Measurements from ENCODE around the gene ANG. TPM values are rescaled to one million over a fixed set of nuclear protein-coding genes. Genes with fewer than 3 reads are reported as not detected.
"Not testable (repeated sequence)": the region's sequence is repeated elsewhere in the genome, so short reads cannot be mapped to it uniquely, and the experiment has no call there.

ANG gene
- total and polyA plus RNA-seq, 2 experiments from 2014 or later: 0.83 to 2.7 TPM

- Histone ChIP-seq H3K27ac (no peak overlapping the region), H3K9me3 (ENCODE audit: low read depth) (no peaks in the 10 kb centered on the region), H3K36me3 (no peaks in the 10 kb centered on the region), H3K4me1 (ENCODE audit: low read depth) (no peaks in the 10 kb centered on the region), H3K27me3 (no peaks in the 10 kb centered on the region), H3K4me3 (no peak overlapping the region)
- no peak for DNase-seq (ENCODE audit: low read depth in 1 of 2, low spot score in 1 of 2)
- TF ChIP-seq, protein P1, sequence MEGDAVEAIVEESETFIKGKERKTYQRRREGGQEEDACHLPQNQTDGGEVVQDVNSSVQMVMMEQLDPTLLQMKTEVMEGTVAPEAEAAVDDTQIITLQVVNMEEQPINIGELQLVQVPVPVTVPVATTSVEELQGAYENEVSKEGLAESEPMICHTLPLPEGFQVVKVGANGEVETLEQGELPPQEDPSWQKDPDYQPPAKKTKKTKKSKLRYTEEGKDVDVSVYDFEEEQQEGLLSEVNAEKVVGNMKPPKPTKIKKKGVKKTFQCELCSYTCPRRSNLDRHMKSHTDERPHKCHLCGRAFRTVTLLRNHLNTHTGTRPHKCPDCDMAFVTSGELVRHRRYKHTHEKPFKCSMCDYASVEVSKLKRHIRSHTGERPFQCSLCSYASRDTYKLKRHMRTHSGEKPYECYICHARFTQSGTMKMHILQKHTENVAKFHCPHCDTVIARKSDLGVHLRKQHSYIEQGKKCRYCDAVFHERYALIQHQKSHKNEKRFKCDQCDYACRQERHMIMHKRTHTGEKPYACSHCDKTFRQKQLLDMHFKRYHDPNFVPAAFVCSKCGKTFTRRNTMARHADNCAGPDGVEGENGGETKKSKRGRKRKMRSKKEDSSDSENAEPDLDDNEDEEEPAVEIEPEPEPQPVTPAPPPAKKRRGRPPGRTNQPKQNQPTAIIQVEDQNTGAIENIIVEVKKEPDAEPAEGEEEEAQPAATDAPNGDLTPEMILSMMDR (IDR thresholded peaks at IDR 0.05; ENCODE audit: low read depth, low read length): no peak
These were observed 32.2 kb downstream of the ANG start for GRCh38 chr14:20720741-20721140.

GRCh38 chr14:20722016-20722415 is 33.5 kb downstream of the ANG start:
- Histone ChIP-seq H3K27me3 (no peaks in the 10 kb centered on the region), H3K4me1 (ENCODE audit: low read depth) (no peaks in the 10 kb centered on the region), H3K36me3 (no peaks in the 10 kb centered on the region), H3K27ac (no peak overlapping the region), H3K4me3 (no peak overlapping the region), H3K9me3 (ENCODE audit: low read depth) (no peaks in the 10 kb centered on the region)
- no peak for DNase-seq (ENCODE audit: low read depth in 1 of 2, low spot score in 1 of 2)
- TF ChIP-seq, protein P1 (IDR thresholded peaks at IDR 0.05; ENCODE audit: low read depth, low read length): no peak

GRCh38 chr14:20723488-20723887 is 34.9 kb downstream of the ANG start:
- DNase-seq (ENCODE audit: low read depth in 1 of 2, low spot score in 1 of 2): peak in 1 of 2 donors; percentile 25
- H3K9me3 ChIP-seq (ENCODE audit: low read depth): no peaks in the 10 kb centered on the region
- no peaks in the 10 kb centered on the region for H3K27me3 ChIP-seq
- H3K36me3 ChIP-seq: no peaks in the 10 kb centered on the region
- H3K4me3 ChIP-seq: no peak overlapping the region
- H3K4me1 ChIP-seq (ENCODE audit: low read depth): no peaks in the 10 kb centered on the region
- no peak overlapping the region for H3K27ac ChIP-seq
- TF ChIP-seq, protein P1 (IDR thresholded peaks at IDR 0.05; ENCODE audit: low read depth, low read length): no peak

GRCh38 chr14:20726121-20726520 is 37.6 kb downstream of the ANG start:
- not testable (repeated sequence) for H3K4me1 ChIP-seq (ENCODE audit: low read depth); H3K27me3 ChIP-seq; DNase-seq (ENCODE audit: low read depth in 1 of 2, low spot score in 1 of 2); H3K36me3 ChIP-seq; H3K4me3 ChIP-seq; H3K9me3 ChIP-seq (ENCODE audit: low read depth); H3K27ac ChIP-seq

DNA sequence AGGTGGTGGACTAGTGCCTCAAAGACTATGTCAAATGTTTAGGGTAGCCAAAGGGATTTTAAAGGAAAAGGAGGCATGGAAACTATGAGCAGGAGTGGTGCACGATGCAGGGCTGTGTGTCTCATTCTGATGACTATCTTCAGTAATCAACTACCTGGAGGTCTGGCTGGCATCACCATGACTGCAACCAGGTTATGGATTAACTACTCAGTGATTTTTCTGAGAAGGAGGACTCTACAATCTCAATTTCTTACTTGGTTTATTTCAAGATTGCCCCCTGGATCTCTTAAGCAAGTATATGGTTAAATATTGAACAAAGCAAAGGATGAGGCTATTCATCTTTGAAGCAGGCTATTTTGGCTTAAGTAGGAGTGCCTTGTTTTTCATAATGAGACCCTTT is 38.0 kb downstream of the ANG start:
- Histone ChIP-seq H3K27me3 (no peaks in the 10 kb centered on the region), H3K4me1 (ENCODE audit: low read depth) (peaks cover 3% of the 10 kb centered on the region), H3K4me3 (no peak overlapping the region), H3K36me3 (no peaks in the 10 kb centered on the region), H3K27ac (no peak overlapping the region), H3K9me3 (ENCODE audit: low read depth) (no peaks in the 10 kb centered on the region)
- no peak for DNase-seq (ENCODE audit: low read depth in 1 of 2, low spot score in 1 of 2)
- TF ChIP-seq, protein P1 (IDR thresholded peaks at IDR 0.05; ENCODE audit: low read depth, low read length): no peak

DNA sequence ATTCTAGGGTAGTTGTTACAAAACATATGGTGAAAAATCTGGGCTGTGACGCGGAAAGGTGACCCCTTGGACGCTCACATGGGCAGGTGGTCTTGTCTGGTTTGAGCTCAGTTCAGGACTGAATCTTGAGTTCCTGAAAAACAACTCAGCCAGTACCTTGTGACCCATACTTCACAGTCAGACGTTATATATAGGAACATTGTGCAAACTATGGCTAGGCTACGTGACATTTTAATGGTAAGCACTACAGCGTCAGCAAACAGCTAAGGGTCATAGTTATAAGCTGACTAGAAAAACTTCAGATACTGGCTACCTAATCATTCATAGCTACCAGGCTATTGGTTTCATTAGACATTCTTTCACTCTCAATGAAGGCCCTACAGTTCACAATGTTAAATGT is 42.3 kb downstream of the ANG start:
- TF ChIP-seq, protein P1 (IDR thresholded peaks at IDR 0.05; ENCODE audit: low read depth, low read length): no peak

More for the DNA sequence above, 42.3 kb downstream of the ANG start:
- Histone ChIP-seq H3K9me3 (ENCODE audit: low read depth) (no peaks in the 10 kb centered on the region), H3K4me3 (no peak overlapping the region), H3K36me3 (no peaks in the 10 kb centered on the region), H3K4me1 (ENCODE audit: low read depth) (peaks cover 3% of the 10 kb centered on the region), H3K27me3 (no peaks in the 10 kb centered on the region), H3K27ac (no peak overlapping the region)
- DNase-seq (ENCODE audit: low read depth in 1 of 2, low spot score in 1 of 2): no peak

Data from cardiac muscle cell (in vitro differentiated cells and primary cell).